Measurements from ENCODE around the gene DDX56.
"Not testable (repeated sequence)": the region's sequence is repeated elsewhere in the genome, so short reads cannot be mapped to it uniquely, and the experiment has no call there.

Gene DDX56

DNA sequence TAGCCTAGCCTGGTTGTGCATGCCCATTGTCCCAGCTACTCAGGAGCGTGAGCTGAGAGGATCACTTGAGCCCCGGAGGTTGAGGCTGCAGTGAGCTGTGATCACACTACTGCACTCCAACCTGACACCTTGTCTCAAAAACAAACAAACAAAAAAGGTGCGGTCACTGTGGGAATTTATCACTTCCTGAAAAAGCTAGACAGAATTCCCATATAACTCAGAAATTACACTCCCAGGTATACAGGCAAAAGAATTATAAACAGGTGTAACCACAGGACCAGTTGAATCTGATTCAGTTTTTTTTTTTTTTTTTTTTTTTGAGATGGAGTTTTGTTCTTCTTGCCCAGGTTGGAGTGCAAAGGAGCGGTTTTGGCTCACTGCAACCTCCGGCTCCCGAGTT is 29.5 kb upstream of the DDX56 start:
- peaks cover 10% of the 10 kb centered on the region for H3K4me1 ChIP-seq (ENCODE audit: insufficient read depth, low read length, poor library complexity, severe bottlenecking)

DNA sequence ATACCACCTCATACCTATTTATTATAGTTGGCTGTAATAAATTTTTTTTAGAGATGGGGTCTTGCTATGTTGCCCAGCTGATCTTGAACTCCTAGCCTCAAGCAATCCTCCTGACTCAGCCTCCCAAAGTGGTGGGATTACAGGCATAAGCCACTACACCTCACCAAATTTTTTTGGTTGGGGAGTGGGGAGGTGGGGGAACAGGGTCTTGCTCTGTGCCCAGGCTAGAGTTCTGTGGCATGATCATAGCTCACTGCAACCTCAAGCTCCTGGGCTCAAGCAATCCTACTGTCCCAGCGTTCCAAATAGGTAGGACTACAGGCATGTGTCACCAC is 28.8 kb upstream of the DDX56 start:
- Histone ChIP-seq H2AFZ (ENCODE audit: low read length) (no peak overlapping the region), H3K4me3 (ENCODE audit: low read length, poor library complexity, severe bottlenecking) (no peak overlapping the region), H3K9me2 (replicated peaks; ENCODE audit: low read depth, low read length) (no peaks in the 10 kb centered on the region), H3K36me3 (ENCODE audit: insufficient read depth, low read length) (no peaks in the 10 kb centered on the region), H3K4me2 (ENCODE audit: low read depth, low read length, poor library complexity, severe bottlenecking) (no peak overlapping the region), H3F3A (ENCODE audit: low read depth) (no peaks in the 10 kb centered on the region), H3K79me2 (ENCODE audit: insufficient read depth, low read length) (peaks cover 7% of the 10 kb centered on the region), H3K9me3 (ENCODE audit: insufficient read depth, low read depth, low read length) (no peaks in the 10 kb centered on the region), H3K9ac (ENCODE audit: low read depth, low read length, poor library complexity, severe bottlenecking) (no peak overlapping the region), H4K20me1 (ENCODE audit: insufficient read depth, low read length, poor library complexity, severe bottlenecking) (peaks cover 5% of the 10 kb centered on the region), H3K27me3 (ENCODE audit: insufficient read depth, low read length, poor library complexity, severe bottlenecking) (no peaks in the 10 kb centered on the region), H3K4me1 (ENCODE audit: insufficient read depth, low read length, poor library complexity, severe bottlenecking) (peaks cover 10% of the 10 kb centered on the region)
- TF ChIP-seq, protein P1, sequence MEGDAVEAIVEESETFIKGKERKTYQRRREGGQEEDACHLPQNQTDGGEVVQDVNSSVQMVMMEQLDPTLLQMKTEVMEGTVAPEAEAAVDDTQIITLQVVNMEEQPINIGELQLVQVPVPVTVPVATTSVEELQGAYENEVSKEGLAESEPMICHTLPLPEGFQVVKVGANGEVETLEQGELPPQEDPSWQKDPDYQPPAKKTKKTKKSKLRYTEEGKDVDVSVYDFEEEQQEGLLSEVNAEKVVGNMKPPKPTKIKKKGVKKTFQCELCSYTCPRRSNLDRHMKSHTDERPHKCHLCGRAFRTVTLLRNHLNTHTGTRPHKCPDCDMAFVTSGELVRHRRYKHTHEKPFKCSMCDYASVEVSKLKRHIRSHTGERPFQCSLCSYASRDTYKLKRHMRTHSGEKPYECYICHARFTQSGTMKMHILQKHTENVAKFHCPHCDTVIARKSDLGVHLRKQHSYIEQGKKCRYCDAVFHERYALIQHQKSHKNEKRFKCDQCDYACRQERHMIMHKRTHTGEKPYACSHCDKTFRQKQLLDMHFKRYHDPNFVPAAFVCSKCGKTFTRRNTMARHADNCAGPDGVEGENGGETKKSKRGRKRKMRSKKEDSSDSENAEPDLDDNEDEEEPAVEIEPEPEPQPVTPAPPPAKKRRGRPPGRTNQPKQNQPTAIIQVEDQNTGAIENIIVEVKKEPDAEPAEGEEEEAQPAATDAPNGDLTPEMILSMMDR (conservative IDR thresholded peaks at IDR 0.05; ENCODE audit: low read length), result no peak
- TF ChIP-seq EZH2phosphoT487 (IDR thresholded peaks at IDR 0.05; ENCODE audit: borderline replicate concordance), result no peak

More for the DNA sequence above, 29.5 kb upstream of the DDX56 start:
- Histone ChIP-seq H3K9ac (ENCODE audit: low read depth, low read length, poor library complexity, severe bottlenecking) (no peak overlapping the region), H3K27me3 (ENCODE audit: insufficient read depth, low read length, poor library complexity, severe bottlenecking) (no peaks in the 10 kb centered on the region), H4K20me1 (ENCODE audit: insufficient read depth, low read length, poor library complexity, severe bottlenecking) (peaks cover 5% of the 10 kb centered on the region), H3K9me3 (ENCODE audit: insufficient read depth, low read depth, low read length) (no peaks in the 10 kb centered on the region), H3K36me3 (ENCODE audit: insufficient read depth, low read length) (no peaks in the 10 kb centered on the region), H2AFZ (ENCODE audit: low read length) (no peak overlapping the region), H3K4me3 (ENCODE audit: low read length, poor library complexity, severe bottlenecking) (no peak overlapping the region), H3K4me2 (ENCODE audit: low read depth, low read length, poor library complexity, severe bottlenecking) (no peak overlapping the region), H3K79me2 (ENCODE audit: insufficient read depth, low read length) (peaks cover 14% of the 10 kb centered on the region), H3K9me2 (replicated peaks; ENCODE audit: low read depth, low read length) (no peaks in the 10 kb centered on the region), H3F3A (ENCODE audit: low read depth) (no peaks in the 10 kb centered on the region)
- TF ChIP-seq, protein P1 (conservative IDR thresholded peaks at IDR 0.05; ENCODE audit: low read length), result no peak
- TF ChIP-seq EZH2phosphoT487 (IDR thresholded peaks at IDR 0.05; ENCODE audit: borderline replicate concordance), result no peak

DNA sequence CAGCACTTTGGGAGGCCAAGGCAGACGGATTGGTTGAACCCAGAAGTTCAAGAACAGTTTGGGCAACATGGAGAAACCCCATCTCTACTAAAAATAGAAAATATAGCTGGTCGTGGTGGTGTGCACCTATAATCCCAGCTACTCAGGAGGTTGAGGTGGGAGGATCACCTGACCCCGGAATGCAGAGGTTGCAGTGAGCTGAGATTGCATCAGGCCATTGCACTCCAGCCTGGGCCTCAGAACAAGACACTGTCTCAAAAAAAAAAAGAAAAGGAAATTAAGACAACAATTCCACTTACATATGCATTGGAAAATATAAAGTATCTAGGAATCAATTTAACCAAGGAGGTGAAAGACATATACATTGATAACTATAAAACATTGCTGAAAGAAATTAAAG is 25.5 kb upstream of the DDX56 start:
- H2AFZ ChIP-seq (ENCODE audit: low read length), result no peak overlapping the region
- TF ChIP-seq EZH2phosphoT487 (IDR thresholded peaks at IDR 0.05; ENCODE audit: borderline replicate concordance), result no peak
- TF ChIP-seq, protein P1 (conservative IDR thresholded peaks at IDR 0.05; ENCODE audit: low read length), result no peak
- H3K9me2 ChIP-seq (replicated peaks; ENCODE audit: low read depth, low read length), result no peaks in the 10 kb centered on the region
- H3K36me3 ChIP-seq (ENCODE audit: insufficient read depth, low read length), result no peaks in the 10 kb centered on the region
- no peaks in the 10 kb centered on the region for H3F3A ChIP-seq (ENCODE audit: low read depth)
- H3K27me3 ChIP-seq (ENCODE audit: insufficient read depth, low read length, poor library complexity, severe bottlenecking), result no peaks in the 10 kb centered on the region
- H3K4me2 ChIP-seq (ENCODE audit: low read depth, low read length, poor library complexity, severe bottlenecking), result no peak overlapping the region
- H3K4me3 ChIP-seq (ENCODE audit: low read length, poor library complexity, severe bottlenecking), result no peak overlapping the region
- H3K79me2 ChIP-seq (ENCODE audit: insufficient read depth, low read length), result no peaks in the 10 kb centered on the region
- H3K9me3 ChIP-seq (ENCODE audit: insufficient read depth, low read depth, low read length), result no peaks in the 10 kb centered on the region
- H3K9ac ChIP-seq (ENCODE audit: low read depth, low read length, poor library complexity, severe bottlenecking), result no peak overlapping the region
- H4K20me1 ChIP-seq (ENCODE audit: insufficient read depth, low read length, poor library complexity, severe bottlenecking), result no peaks in the 10 kb centered on the region
- no peaks in the 10 kb centered on the region for H3K4me1 ChIP-seq (ENCODE audit: insufficient read depth, low read length, poor library complexity, severe bottlenecking)

DNA sequence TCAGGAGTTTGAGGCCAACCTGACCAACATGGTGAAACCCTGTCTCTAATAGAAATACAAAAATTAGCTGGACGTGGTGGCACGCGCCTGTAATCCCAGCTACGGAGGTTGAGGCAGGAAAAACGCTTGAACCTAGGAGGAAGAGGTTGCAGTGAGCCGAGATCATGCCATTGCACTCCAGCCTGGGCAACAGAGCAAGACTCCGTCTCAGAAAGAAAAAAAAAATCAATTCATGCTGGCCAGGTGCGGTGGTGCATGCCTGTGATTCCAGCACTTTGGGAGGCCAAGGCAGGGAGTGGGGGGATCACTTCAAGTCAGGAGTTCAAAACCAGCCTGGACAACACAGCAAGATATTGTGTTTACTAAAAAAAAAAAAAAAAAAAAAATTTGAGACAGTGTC is 23.5 kb upstream of the DDX56 start:
- not testable (repeated sequence) for H3K27me3 ChIP-seq (ENCODE audit: insufficient read depth, low read length, poor library complexity, severe bottlenecking); H4K20me1 ChIP-seq (ENCODE audit: insufficient read depth, low read length, poor library complexity, severe bottlenecking)

More for the DNA sequence above, 23.5 kb upstream of the DDX56 start:
- H3K79me2 ChIP-seq (ENCODE audit: insufficient read depth, low read length); H3K9me2 ChIP-seq (replicated peaks; ENCODE audit: low read depth, low read length); H3K36me3 ChIP-seq (ENCODE audit: insufficient read depth, low read length); H3K4me3 ChIP-seq (ENCODE audit: low read length, poor library complexity, severe bottlenecking); H3K4me2 ChIP-seq (ENCODE audit: low read depth, low read length, poor library complexity, severe bottlenecking); H3K9me3 ChIP-seq (ENCODE audit: insufficient read depth, low read depth, low read length); H3F3A ChIP-seq (ENCODE audit: low read depth); H3K4me1 ChIP-seq (ENCODE audit: insufficient read depth, low read length, poor library complexity, severe bottlenecking); H3K9ac ChIP-seq (ENCODE audit: low read depth, low read length, poor library complexity, severe bottlenecking); H2AFZ ChIP-seq (ENCODE audit: low read length): not testable (repeated sequence)
